Urothelium cell line (cell line): ENCODE results near the gene BCL7B.
A peak's percentile ranks its signal among the peaks of the same experiment; 100 is the strongest.
"Not testable (repeated sequence)": the region's sequence is repeated elsewhere in the genome, so short reads cannot be mapped to it uniquely, and the experiment has no call there.

Source experiments
- DNase-seq: peaks from one replicate; pipeline ENCODE4 v3.0.0; 2011; ENCODE audit warnings: low spot score, mixed read lengths
- FAIRE-seq: peaks from 2 replicates; lab custom pipeline; 2011; peaks lifted over from hg19 to GRCh38; lab: Jason Lieb, UNC

Gene BCL7B

GRCh38 chr7:73557397-73558257 lies at the start of gene BCL7B:
TSS of gene BCL7B (minus strand) at chr7:73557690. CDS start at chr7:73557578, 112 bp downstream.
- FAIRE-seq (no peak), DNase-seq (peak; percentile 93)

GRCh38 chr7:73605601-73606220 lies 48.2 kb upstream of the BCL7B start:
- DNase-seq (no peak), FAIRE-seq (no peak)

DNA sequence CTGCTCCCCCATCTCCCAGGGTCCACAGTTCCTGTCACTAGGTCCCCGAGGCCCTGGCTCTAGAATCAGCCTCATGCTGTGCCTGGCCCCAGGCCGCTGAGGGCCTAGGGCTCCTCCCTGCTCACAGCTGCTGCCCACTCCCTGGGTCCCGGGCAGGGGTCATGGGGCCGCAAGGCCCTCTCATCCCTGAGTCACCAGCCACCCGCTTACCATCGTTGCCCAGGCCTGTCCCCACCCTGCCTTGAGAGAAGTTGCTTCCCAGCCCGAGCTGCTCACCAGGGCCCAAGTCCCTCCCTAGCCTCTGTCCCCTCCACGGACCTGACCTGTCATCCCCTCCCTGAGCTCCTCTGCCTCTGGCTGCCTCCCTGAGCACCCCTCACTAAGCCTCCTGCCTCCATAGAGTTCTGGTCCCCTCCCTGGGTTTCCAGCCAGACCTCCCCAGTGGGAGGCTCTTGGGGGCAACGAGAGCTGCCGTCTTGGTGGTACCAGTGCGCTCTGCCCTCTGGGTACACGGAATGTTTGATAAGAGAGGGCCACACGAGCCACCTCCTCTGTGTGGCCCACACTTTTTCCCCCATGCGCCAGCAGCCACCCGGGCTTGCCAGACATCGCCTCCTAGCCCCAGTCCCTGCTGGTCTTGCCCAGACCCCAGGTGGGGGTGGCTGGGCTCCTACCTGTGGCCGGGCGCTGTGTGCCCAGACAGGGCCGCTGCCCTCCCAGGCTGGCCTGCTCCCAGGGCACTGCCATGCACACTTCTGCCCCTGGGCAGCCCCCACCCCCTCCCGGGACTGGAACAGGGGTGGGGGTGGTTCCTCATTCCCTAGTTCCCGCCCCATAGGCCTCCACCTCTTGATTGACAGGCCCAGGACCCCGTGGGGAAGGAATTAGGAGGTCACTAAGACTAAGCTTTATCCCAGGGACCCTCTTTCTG lies 45.5 kb upstream of the BCL7B start:
- DNase-seq (no peak), FAIRE-seq (no peak)

DNA sequence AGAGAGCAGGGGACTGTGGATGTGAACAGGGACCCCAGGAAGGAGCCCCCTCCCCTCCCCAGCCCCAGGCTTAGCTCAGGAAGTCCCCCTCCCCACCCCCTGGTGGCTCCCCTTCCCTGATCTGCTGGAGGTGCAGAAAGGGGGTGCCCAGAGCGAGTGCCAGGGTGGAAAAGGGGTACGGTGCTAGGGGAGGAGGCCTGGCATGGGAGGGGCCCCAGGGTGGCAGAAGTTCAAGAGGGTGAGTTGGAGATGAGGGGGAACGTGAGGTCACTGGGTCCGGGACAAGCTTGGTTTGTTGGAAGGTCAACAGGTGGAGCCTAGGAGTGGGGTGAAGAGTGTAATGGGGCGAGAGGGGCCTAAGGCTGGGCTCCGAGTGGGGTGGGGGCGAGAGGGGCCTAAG lies 42.4 kb upstream of the BCL7B start:
- FAIRE-seq: no peak
- DNase-seq: no peak

GRCh38 chr7:73599151-73599882 lies 41.8 kb upstream of the BCL7B start:
- no peak for DNase-seq
- no peak for FAIRE-seq

DNA sequence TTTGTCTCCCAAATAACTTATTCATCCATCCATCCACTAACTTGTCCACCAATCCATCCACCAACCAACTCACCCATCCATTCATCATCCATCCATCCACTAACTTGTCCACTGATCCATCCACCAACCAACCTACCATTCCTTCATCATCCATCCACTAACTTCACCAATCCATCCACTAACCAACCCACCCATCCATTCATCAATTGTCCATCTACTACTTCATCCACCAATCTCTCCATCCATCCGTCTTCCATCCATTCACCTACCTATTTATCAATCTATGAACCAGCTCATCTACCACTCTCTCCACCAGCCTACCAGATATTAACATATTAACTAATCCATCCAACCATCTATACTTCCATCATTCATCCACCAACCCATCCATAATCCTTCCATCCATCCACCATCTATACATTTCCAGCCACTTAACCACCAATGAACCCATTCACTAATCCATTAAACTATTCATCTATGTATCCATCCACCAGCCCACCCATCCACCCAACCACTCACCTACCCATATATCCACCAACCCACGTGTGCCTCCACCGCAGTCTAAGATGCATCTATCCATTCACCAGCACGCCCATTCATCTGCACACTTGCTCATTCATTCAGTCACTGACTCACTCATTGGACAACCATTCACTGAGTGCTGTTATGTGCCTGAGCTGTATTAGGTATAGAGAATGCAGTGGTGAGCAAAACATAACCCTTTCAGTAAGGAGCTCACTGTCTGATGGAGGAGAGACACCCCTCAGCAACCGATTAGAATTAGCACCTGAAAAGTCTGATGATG lies 40.7 kb upstream of the BCL7B start:
- no peak for DNase-seq
- no peak for FAIRE-seq

DNA sequence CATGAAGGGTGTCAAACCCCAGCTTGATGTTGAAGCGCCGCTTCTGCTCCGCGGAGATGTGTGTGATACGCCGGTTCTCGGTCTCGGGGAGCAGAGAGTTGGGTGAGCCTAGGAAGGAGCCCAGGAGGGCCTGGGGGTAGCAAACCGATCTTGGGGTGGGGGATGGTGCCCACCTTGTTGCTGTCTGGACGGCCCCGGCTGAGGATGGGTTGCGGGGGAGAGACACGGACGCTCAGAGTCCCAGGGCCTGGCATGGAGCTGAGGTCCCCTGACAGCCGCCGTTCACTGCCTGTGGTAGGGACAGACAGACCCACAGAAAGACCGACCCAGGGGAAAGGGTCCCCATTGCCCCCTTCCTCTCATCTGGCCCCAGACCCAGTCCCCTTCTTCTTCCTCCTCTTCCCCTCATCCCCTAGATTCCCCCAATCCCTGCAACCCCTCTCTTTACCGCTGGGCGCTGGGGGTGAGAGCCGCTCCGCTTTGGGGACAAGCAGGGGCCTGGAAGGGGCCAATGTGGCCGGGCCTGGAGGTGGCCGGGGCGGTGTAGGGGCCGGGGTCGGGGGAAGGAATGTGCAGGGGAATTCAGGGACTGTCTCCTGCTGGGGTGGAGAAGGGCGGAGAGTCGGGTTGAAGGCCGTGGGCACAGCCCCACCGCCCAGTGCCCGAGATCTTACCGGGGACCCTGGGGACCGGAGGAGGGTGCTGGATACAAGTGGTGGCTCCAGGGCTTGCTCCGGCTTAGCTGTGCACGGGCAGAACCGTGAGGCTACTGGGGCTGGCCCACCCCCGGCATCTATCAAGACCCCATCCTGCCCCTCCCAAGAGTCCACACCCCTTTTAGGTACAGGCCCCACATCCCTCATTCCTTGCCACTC lies 38.9 kb upstream of the BCL7B start:
- DNase-seq: no peak
- FAIRE-seq: no peak

DNA sequence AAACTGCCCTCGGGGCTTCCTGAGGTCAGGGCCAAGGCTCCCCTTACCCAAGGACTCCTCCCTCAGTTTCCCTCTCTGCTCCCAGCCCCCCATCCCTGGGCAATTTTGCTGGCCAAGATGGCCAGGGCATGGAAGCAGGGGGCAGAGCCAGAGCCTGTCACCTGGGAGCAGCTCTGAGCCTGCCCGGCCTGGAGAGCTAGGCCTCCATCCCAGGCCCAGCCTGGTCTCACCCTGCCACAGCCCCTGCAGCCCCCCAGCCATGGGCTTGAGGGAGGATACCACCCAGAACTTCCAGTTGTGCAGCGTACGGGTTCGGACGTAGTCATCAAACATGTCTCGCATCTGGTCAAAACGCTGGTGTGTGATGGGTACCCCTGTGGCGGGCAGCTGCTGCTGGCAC lies 37.9 kb upstream of the BCL7B start:
- DNase-seq: no peak

GRCh38 chr7:73593207-73594045 lies 35.9 kb upstream of the BCL7B start:
- DNase-seq (no peak), FAIRE-seq (no peak)

More for the DNA sequence above, 37.9 kb upstream of the BCL7B start:
- FAIRE-seq: no peak

DNA sequence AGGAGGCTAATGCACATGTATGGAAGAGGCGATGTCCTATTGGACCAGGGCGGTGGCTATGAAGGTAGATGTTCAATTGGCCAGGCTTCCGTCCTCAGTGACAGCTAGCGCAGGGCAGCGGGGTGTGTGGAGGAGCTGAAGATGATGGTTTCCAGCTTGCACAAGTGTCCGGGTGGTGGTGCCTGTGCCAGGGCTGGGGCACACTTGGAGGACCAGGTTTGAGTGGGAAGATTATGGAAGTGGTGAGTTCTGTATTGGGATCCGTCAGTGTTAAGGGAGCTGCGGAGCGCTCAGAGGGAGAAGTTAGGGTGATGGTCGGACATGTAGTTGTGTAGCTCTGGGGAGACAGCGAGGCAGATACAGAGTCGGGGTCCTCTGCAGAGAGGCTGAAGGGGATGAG lies 29.4 kb upstream of the BCL7B start:
- no peak for FAIRE-seq
- no peak for DNase-seq

DNA sequence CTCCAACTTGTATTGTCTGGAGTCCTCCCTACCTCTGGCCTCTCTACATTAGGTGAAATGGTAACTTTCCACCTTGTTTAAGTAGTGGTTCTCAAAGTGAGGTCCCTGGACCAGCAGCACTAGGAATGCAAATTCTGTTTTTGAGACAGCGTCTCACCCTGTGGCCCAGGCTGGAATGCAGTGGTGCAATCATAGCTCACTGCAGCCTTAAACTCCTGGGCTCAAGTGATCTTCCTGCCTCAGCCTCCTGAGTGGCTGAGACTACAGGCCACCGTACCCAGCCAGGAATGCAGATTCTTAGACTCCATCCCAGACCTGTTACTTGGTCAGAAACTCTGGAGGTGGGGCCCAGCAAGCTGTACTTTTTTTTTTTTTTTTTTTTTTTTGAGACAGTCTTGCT lies 27.7 kb upstream of the BCL7B start:
- DNase-seq: no peak
- FAIRE-seq: no peak

DNA sequence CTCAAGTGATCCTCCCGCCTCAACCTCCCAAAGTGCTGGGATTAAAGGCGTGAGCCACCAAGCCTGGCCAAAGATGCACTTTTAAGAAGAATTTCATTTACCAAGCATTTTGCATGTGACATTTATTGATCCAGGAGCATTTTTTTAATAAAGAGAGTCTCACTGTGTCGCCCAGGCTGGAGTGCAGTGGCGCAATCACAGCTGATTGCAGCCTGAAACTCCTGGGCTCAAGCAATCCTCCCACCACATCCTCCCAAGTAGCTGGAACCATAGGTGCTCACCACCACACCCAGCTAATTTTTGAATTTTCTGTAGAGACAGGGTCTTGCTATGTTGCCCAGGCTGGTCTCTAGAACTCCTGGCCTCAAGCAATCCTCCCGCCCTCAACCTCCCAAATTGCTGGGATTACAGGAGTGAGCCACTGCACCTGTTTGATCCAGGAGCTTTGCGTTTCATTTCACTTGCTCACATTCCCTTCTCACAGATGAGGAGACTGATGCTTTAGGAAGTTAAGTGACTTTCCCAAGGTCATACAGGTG lies 25.2 kb upstream of the BCL7B start:
- no peak for FAIRE-seq
- no peak for DNase-seq

- not testable (repeated sequence) for FAIRE-seq, DNase-seq
These were observed 23.5 kb upstream of the BCL7B start for GRCh38 chr7:73581006-73581405.

DNA sequence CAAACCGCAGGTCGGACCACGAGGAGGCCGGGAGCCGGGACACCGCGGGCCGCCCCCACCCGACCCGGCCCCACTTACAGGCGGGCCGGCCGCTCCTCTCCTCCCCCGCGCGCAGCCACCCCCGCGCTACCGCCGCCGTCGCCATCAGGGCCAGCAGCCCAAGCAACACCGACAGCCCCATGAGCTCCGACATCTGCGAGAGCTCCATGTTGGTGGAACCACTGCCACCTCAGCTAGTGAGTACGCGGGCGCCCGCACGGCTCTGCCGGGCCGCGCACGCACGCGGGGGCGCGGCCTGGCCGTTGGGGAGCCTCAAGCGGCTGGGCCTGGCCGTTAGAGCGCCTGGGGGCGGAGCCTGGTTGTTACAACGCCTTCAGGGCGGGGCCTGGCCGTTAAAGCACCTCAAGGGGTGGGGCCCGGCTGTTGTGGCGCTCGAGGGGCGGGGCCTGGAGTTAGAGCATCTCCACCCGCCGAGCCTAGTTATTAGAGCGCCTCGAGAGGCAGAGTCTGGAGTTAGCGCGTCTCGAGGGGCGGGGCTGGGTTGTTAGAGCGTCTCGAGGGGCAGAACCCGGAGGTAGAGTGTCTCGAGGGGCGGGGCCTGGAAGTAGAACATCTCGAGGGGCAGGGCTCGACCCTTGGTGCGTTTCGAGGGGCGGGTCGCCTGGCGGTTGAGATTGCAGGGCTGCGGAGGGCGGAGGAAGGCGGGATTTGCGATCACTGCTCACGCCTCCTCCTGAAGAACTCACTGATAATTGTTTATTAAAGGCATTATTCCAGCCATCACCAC lies 21.0 kb upstream of the BCL7B start, which contains the start of gene TBL2:
TSS of gene TBL2 (minus strand) at position 238 of the 787 bp plus-strand sequence. CDS start at position 208, 30 bp downstream.
- FAIRE-seq (no peak), DNase-seq (peak; percentile 99)

GRCh38 chr7:73577627-73578341 lies 20.3 kb upstream of the BCL7B start:
- DNase-seq (no peak), FAIRE-seq (no peak)

- DNase-seq: no peak
- no peak for FAIRE-seq
These were observed 16.3 kb upstream of the BCL7B start for GRCh38 chr7:73573791-73574190.
